Thoracic aorta (tissue), 2 donors: ENCODE results near the gene ZFY. TPM values are rescaled to one million over a fixed set of nuclear protein-coding genes. Genes with fewer than 3 reads are reported as not detected.

Source experiments
- ATAC-seq: fragments of 150-250 bp; one replicate; pipeline ENCODE4 v1.8.0; 2017; ENCODE audit warnings: low read depth; ENCODE audit not compliant: insufficient number of reproducible peaks, low FRiP score
- DNase-seq: peaks from one replicate; pipeline ENCODE4 v3.0.0-alpha.2; 2020; ENCODE audit warnings: low spot score
- H3K27ac ChIP-seq, 2 donors: fragments of 200-600 bp; sonication (generic); 1 replicate in 1 of 2; 2 replicates in 1 of 2; pipeline ENCODE4 v1.5.1; 2016; ENCODE audit warnings: mild to moderate bottlenecking in 2 of 2, moderate library complexity in 2 of 2
- H3K27me3 ChIP-seq: fragments of 200-600 bp; sonication (generic); replicated peaks from 2 replicates; pipeline ENCODE4 v1.6.0; 2016; ENCODE audit warnings: mild to moderate bottlenecking; ENCODE audit not compliant: insufficient read depth
- H3K36me3 ChIP-seq: fragments of 200-600 bp; sonication (generic); one replicate; pipeline ENCODE4 v1.5.1; 2016
- H3K4me1 ChIP-seq, 2 donors: fragments of 200-600 bp; sonication (generic); 1 replicate in 1 of 2; 2 replicates in 1 of 2; pipeline versions ENCODE4 v1.5.1 to v1.6.0; 2016; ENCODE audit warnings: low read depth in 2 of 2, mild to moderate bottlenecking in 1 of 2; ENCODE audit not compliant: control insufficient read depth in 1 of 2
- H3K4me3 ChIP-seq: fragments of 200-600 bp; sonication (generic); 2 replicates; pipeline ENCODE4 v1.5.1; 2016; ENCODE audit warnings: mild to moderate bottlenecking
- H3K9me3 ChIP-seq: fragments of 200-600 bp; sonication (generic); 2 replicates; pipeline ENCODE4 v1.5.1; 2016
- total RNA-seq, 2 donors: library from RNA; depleted of rRNA; stranded (reverse); fragments of >200 nt; gene quantifications; one replicate each; pipeline versions ENCODE4 v1.1.0 to v1.2.3, GENCODE V29; 2016
- TF ChIP-seq, protein P1 (sequence below): fragments of 200-600 bp; sonication (generic); IDR thresholded peaks from one replicate; pipeline ENCODE4 v1.5.1; 2019; ENCODE audit warnings: antibody characterized with exemption

ZFY gene
- 10 to 100 TPM; 13.1 to 14.0 TPM for total RNA-seq

DNA sequence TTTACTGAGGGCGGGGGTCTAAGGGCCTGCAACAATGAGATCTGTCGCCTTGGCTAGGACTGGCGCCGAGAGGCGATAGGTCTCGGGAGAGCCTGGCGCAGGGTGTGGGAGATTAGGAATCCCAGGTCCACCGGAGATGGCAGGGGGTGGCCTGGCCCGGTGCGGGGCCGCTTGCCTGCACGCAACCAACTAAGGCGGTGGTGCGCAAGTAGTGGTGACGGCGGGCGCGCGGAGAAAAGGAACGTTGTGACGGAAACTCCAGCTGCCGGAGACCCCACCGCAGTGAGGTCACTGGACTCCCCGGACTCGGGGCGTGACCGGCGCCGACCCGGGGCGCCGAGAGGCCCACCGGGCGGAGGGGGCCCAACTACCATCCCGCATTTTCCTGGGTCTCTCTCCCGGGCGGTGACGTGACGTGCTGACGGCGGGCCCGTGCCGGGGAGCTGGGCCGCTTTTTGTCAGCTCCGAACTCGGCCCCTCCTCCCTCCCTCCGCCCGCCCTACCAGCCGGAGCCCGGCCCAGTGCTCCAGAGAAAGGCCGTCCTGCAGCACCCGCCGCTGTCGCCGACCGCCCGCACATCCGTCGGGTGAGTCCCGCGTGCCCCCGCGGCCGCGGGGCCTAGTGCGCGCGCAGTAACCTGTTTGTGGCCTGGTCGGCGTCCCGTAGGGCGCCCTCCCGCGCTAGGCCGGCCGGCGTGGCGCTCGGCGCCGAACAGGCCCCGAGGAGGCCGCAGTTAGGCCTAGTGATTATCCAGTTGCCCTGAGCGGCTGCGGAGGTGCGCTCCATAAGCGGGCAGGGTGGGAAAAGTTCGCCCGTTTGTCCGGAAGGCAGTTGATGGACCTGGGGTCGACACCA is at the start of gene ZFY:
ZFY (plus strand) TSS at position 521 of the 855 bp plus-strand sequence. CDS start 18,556 bp downstream, outside the sequence.
- TF ChIP-seq, protein P1, sequence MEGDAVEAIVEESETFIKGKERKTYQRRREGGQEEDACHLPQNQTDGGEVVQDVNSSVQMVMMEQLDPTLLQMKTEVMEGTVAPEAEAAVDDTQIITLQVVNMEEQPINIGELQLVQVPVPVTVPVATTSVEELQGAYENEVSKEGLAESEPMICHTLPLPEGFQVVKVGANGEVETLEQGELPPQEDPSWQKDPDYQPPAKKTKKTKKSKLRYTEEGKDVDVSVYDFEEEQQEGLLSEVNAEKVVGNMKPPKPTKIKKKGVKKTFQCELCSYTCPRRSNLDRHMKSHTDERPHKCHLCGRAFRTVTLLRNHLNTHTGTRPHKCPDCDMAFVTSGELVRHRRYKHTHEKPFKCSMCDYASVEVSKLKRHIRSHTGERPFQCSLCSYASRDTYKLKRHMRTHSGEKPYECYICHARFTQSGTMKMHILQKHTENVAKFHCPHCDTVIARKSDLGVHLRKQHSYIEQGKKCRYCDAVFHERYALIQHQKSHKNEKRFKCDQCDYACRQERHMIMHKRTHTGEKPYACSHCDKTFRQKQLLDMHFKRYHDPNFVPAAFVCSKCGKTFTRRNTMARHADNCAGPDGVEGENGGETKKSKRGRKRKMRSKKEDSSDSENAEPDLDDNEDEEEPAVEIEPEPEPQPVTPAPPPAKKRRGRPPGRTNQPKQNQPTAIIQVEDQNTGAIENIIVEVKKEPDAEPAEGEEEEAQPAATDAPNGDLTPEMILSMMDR = no peak
- H3K27ac ChIP-seq = peak within 1 kb of the TSS; percentile 98 to 99
- DNase-seq = peak; percentile 2

DNA sequence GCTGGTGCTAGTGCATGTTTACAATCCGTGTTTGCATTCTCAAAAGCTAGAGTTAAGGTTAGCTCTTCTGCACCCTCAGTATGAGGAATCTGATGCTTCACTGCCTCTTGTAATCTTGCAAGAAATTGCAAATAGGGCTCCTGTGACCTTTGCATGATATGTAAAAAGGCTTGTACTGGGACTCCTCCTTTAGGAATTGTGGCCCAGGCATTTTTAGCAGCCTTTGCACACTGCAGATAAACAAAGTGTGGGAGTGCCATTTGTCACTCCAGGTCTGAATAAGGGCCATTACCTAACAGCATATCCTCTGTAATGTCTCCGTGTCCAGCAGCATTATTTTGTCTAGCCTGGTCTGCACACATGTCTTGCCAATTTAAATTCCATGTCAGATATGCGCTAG is 49.3 kb upstream of the ZFY start:
- no peaks in the 10 kb centered on the region for H3K27me3 ChIP-seq
- no peak overlapping the region for H3K4me3 ChIP-seq
- TF ChIP-seq, protein P1 = no peak
- no peak for ATAC-seq
- H3K36me3 ChIP-seq = no peaks in the 10 kb centered on the region
- H3K27ac ChIP-seq = no peak overlapping the region
- no peaks in the 10 kb centered on the region for H3K9me3 ChIP-seq
- H3K4me1 ChIP-seq = no peaks in the 10 kb centered on the region
- no peak for DNase-seq

More for the DNA sequence above, at the start of gene ZFY:
- peak within 1 kb of the TSS; percentile 83 for H3K4me3 ChIP-seq
- H3K9me3 ChIP-seq = no peaks in the 10 kb centered on the region
- peaks cover 0 to 11% of the 10 kb centered on the region in 2 donors for H3K4me1 ChIP-seq
- H3K36me3 ChIP-seq = no peaks in the 10 kb centered on the region
- ATAC-seq = peak; percentile 51
- no peaks in the 10 kb centered on the region for H3K27me3 ChIP-seq

DNA sequence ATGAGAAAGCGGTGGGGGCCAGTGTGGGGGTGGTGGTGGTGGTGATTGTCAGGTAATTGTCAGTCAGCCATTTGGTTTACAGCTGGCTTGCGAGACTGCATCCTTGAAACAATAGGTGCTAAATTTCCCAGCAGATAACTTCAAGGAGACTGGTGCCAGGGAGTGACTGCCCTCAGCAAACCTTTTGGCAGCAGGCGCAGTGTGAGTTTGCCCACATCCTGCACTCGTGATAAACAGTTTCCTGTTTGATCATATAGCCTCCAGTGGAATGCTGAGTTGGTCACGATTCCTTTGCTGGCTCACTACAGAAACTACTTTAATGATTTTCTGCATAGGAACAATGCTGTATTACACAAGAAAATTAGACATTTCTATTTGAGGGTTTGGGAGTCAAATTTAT is 47.8 kb upstream of the ZFY start:
- Histone ChIP-seq H3K27me3 (no peaks in the 10 kb centered on the region), H3K4me1 (no peaks in the 10 kb centered on the region), H3K4me3 (no peak overlapping the region), H3K9me3 (no peaks in the 10 kb centered on the region), H3K27ac (no peak overlapping the region), H3K36me3 (no peaks in the 10 kb centered on the region)
- DNase-seq = no peak
- TF ChIP-seq, protein P1 = no peak
- no peak for ATAC-seq

DNA sequence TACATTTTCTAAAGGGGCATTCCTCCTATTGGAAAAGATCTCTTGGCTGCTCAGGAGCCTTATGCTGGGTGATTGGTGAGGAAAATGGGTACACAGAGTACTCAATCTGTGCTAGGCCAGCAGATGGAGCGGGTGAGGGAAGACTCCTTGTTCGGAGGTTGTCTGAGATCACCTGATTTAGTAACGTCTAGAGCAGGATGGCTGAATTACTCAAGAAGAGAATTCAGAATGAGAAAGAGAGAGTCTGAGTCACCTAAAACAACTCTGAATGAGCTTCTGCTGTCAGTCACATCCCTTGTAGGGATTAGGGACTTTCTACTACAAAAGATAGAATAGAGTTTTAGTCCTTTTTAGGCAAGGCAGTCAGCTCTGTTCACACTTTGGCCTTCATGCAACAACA is 47.2 kb upstream of the ZFY start:
- H3K4me3 ChIP-seq = no peak overlapping the region
- H3K27ac ChIP-seq = peak overlapping the region in 1 of 2 donors; percentile 21
- ATAC-seq = no peak
- no peak for DNase-seq
- H3K36me3 ChIP-seq = no peaks in the 10 kb centered on the region
- H3K9me3 ChIP-seq = no peaks in the 10 kb centered on the region
- H3K27me3 ChIP-seq = no peaks in the 10 kb centered on the region
- H3K4me1 ChIP-seq = no peaks in the 10 kb centered on the region
- TF ChIP-seq, protein P1 = no peak

DNA sequence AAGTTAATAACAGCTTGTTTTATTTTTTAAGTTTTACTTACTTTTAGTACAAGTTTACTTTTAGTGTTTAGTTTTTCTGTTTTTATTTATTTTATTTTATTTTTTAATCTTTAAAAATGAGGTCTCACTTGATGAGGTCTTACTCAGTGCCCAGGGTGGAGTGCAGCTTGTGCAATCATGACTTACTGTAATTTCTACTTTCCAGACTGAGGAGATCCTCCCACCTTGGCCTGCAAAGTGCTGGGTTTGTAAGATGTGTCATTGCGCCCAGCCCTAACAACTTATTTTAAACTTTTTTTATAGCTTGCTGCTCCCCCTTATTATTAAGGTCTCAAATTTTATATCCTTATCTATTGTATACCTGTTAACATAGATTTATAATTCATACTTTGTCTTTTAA is 41.7 kb upstream of the ZFY start:
- H3K27ac ChIP-seq = no peak overlapping the region
- TF ChIP-seq, protein P1 = no peak
- no peak for DNase-seq
- H3K9me3 ChIP-seq = no peaks in the 10 kb centered on the region
- H3K36me3 ChIP-seq = no peaks in the 10 kb centered on the region
- ATAC-seq = no peak
- H3K4me3 ChIP-seq = no peak overlapping the region
- H3K27me3 ChIP-seq = no peaks in the 10 kb centered on the region
- H3K4me1 ChIP-seq = peaks cover 0 to 5% of the 10 kb centered on the region in 2 donors
